ENCODE results near the gene BAHD1.

Gene BAHD1

GRCh38 chr15:40512440-40512839 lies 71.7 kb downstream of the BAHD1 start:
- Histone ChIP-seq H3K36me3 (replicated peaks; ENCODE audit: insufficient read depth, low read length) (no peaks in the 10 kb centered on the region), H3K9ac (ENCODE audit: low read length) (no peak overlapping the region; the same call in 1 of the 2 replicates), H4K20me1 (ENCODE audit: insufficient read depth, low read length) (no peaks in the 10 kb centered on the region), H3K9me2 (replicated peaks; ENCODE audit: insufficient read depth, low read length) (no peaks in the 10 kb centered on the region), H3K4me2 (ENCODE audit: low read depth, low read length) (peak overlapping the region; percentile 80), H3K4me1 (ENCODE audit: low read length) (no peaks in the 10 kb centered on the region), H3K9me3 (replicated peaks; ENCODE audit: insufficient read depth, low read length) (no peaks in the 10 kb centered on the region), H3F3A (ENCODE audit: insufficient read depth, low read length) (no peaks in the 10 kb centered on the region; the same call in 1 of the 2 replicates), H2AFZ (ENCODE audit: low read length) (peak overlapping the region; percentile 75; the same call in 1 of the 2 replicates), H3K27ac (ENCODE audit: low read length) (no peak overlapping the region), H3K4me3 (ENCODE audit: low read length) (peak overlapping the region; percentile 54; the same call in 1 of the 2 replicates), H3K27me3 (replicated peaks; ENCODE audit: insufficient read depth, low read length) (0 out of 2 replicates have a peak, but pooled peaks cover 4% of the 10 kb centered on the region), H3K79me2 (ENCODE audit: low read length) (no peaks in the 10 kb centered on the region)
- no peak for DNase-seq
- TF ChIP-seq EZH2phosphoT487 (IDR thresholded peaks at IDR 0.05; ENCODE audit: low read length) = no peak
- TF ChIP-seq EZH2 (optimal IDR thresholded peaks at IDR 0.05; ENCODE audit: low read depth, low read length) = no peak
- TF ChIP-seq, protein P1, sequence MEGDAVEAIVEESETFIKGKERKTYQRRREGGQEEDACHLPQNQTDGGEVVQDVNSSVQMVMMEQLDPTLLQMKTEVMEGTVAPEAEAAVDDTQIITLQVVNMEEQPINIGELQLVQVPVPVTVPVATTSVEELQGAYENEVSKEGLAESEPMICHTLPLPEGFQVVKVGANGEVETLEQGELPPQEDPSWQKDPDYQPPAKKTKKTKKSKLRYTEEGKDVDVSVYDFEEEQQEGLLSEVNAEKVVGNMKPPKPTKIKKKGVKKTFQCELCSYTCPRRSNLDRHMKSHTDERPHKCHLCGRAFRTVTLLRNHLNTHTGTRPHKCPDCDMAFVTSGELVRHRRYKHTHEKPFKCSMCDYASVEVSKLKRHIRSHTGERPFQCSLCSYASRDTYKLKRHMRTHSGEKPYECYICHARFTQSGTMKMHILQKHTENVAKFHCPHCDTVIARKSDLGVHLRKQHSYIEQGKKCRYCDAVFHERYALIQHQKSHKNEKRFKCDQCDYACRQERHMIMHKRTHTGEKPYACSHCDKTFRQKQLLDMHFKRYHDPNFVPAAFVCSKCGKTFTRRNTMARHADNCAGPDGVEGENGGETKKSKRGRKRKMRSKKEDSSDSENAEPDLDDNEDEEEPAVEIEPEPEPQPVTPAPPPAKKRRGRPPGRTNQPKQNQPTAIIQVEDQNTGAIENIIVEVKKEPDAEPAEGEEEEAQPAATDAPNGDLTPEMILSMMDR (IDR thresholded peaks at IDR 0.05; ENCODE audit: low read length) = no peak

DNA sequence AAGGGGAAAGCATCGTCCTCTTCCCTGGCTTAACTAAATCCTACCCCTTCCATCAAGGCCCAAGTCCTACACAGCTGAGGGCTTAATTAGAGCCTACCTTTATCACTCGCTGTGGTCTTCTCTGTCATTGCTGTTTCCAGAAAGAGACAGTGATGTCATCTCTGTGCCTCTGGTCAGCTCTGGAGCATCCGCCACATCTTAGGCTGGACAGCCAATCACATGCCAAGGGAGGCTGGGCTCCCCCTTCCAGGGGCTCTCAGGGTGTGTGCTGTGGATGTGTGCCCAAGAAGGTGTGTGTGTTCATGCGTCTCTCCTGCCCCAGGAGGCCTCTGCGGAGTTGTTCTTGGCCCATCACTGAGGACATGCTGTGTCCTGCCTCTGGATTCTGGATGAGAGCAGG lies 72.9 kb downstream of the BAHD1 start:
- no peaks in the 10 kb centered on the region; the same call in 1 of the 2 replicates for H3F3A ChIP-seq (ENCODE audit: insufficient read depth, low read length)
- H2AFZ ChIP-seq (ENCODE audit: low read length) = no peak overlapping the region
- H3K79me2 ChIP-seq (ENCODE audit: low read length) = no peaks in the 10 kb centered on the region
- H4K20me1 ChIP-seq (ENCODE audit: insufficient read depth, low read length) = no peaks in the 10 kb centered on the region
- H3K36me3 ChIP-seq (replicated peaks; ENCODE audit: insufficient read depth, low read length) = no peaks in the 10 kb centered on the region
- no peak overlapping the region for H3K4me3 ChIP-seq (ENCODE audit: low read length)
- H3K9ac ChIP-seq (ENCODE audit: low read length) = no peak overlapping the region
- no peak overlapping the region for H3K27ac ChIP-seq (ENCODE audit: low read length)
- no peaks in the 10 kb centered on the region for H3K9me3 ChIP-seq (replicated peaks; ENCODE audit: insufficient read depth, low read length)
- no peaks in the 10 kb centered on the region for H3K4me1 ChIP-seq (ENCODE audit: low read length)
- DNase-seq = no peak
- no peaks in the 10 kb centered on the region for H3K9me2 ChIP-seq (replicated peaks; ENCODE audit: insufficient read depth, low read length)
- TF ChIP-seq, protein P1 (IDR thresholded peaks at IDR 0.05; ENCODE audit: low read length) = no peak
- TF ChIP-seq EZH2phosphoT487 (IDR thresholded peaks at IDR 0.05; ENCODE audit: low read length) = no peak
- 0 out of 2 replicates have a peak, but pooled peaks cover 4% of the 10 kb centered on the region for H3K27me3 ChIP-seq (replicated peaks; ENCODE audit: insufficient read depth, low read length)
- H3K4me2 ChIP-seq (ENCODE audit: low read depth, low read length) = no peak overlapping the region

DNA sequence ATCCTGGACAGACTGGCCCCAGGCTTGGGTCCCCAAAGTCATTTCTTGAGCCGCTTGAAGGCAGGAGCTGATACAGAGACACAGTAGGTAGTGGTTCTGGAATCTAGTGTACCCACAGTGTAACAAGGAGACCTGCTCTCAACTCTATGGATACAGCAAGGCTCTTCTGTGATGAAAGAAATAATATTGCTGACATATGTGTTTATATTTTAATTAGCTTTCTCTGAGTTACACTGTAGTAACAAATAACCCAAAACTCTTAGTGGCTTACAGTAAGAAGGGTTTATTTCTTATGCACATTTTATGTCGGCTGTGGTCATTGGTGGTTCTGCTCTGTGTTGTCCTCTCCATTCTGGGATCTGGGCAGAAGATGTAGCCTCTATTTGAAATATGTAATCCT lies 75.6 kb downstream of the BAHD1 start:
- Histone ChIP-seq H3K9me2 (replicated peaks; ENCODE audit: insufficient read depth, low read length) (no peaks in the 10 kb centered on the region), H3K36me3 (replicated peaks; ENCODE audit: insufficient read depth, low read length) (no peaks in the 10 kb centered on the region), H4K20me1 (ENCODE audit: insufficient read depth, low read length) (no peaks in the 10 kb centered on the region), H3K4me2 (ENCODE audit: low read depth, low read length) (no peak overlapping the region), H3F3A (ENCODE audit: insufficient read depth, low read length) (no peaks in the 10 kb centered on the region), H3K4me1 (ENCODE audit: low read length) (no peaks in the 10 kb centered on the region; the same call in 1 of the 2 replicates), H3K4me3 (ENCODE audit: low read length) (no peak overlapping the region), H3K9ac (ENCODE audit: low read length) (no peak overlapping the region), H3K9me3 (replicated peaks; ENCODE audit: insufficient read depth, low read length) (no peaks in the 10 kb centered on the region), H3K79me2 (ENCODE audit: low read length) (no peaks in the 10 kb centered on the region), H2AFZ (ENCODE audit: low read length) (no peak overlapping the region), H3K27ac (ENCODE audit: low read length) (no peak overlapping the region), H3K27me3 (replicated peaks; ENCODE audit: insufficient read depth, low read length) (no peaks in the 10 kb centered on the region)
- no peak for DNase-seq
- TF ChIP-seq EZH2phosphoT487 (IDR thresholded peaks at IDR 0.05; ENCODE audit: low read length) (no peak), EZH2 (optimal IDR thresholded peaks at IDR 0.05; ENCODE audit: low read depth, low read length) (no peak)
- TF ChIP-seq, protein P1 (IDR thresholded peaks at IDR 0.05; ENCODE audit: low read length) = no peak
